IMR-90 (cell line): ENCODE data around the gene TBC1D9B.

Source experiments
- CTCF ChIP-seq: conservative IDR thresholded peaks from 2 replicates; pipeline ENCODE4 v1.5.1; 2012; ENCODE audit warnings: mild to moderate bottlenecking, low read depth, low read length, improper control_type of control experiment
- RFX5 ChIP-seq: IDR thresholded peaks from 2 replicates; pipeline ENCODE4 v1.8.0; 2012; ENCODE audit warnings: low read depth, mild to moderate bottlenecking, low read length, moderate library complexity
- TF ChIP-seq, protein P1 (sequence below): fragments of 150-350 bp; IDR thresholded peaks from 2 replicates; pipeline ENCODE4 v1.6.1; 2017; ENCODE audit warnings: mild to moderate bottlenecking, antibody characterized with exemption, low read length, low read depth

GRCh38 chr5:179895861-179896260 is 11.8 kb downstream of the TBC1D9B start:
- TF ChIP-seq RFX5 = no peak
- TF ChIP-seq, protein P1, sequence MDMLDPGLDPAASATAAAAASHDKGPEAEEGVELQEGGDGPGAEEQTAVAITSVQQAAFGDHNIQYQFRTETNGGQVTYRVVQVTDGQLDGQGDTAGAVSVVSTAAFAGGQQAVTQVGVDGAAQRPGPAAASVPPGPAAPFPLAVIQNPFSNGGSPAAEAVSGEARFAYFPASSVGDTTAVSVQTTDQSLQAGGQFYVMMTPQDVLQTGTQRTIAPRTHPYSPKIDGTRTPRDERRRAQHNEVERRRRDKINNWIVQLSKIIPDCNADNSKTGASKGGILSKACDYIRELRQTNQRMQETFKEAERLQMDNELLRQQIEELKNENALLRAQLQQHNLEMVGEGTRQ = no peak
- no peak for TF ChIP-seq CTCF
